GM23338 (cell line): Measurements from ENCODE around the gene BAIAP2. TPM values are rescaled to one million over a fixed set of nuclear protein-coding genes. Genes with fewer than 3 reads are reported as not detected.

Source experiments
- ATAC-seq: fragments of 200-7000 bp; cut with Tn5 transposase; 3 replicates; pipeline ENCODE4 v1.9.1; 2020
- DNase-seq: peaks from one replicate; pipeline ENCODE4 v3.0.0-alpha.2; 2015; ENCODE audit warnings: low spot score
- H2AFZ ChIP-seq: fragments of 200-600 bp; sonication (generic); 2 replicates; pipeline ENCODE4 v1.8.0; 2016; ENCODE audit warnings: antibody characterized with exemption, mild to moderate bottlenecking, moderate library complexity
- H3F3A ChIP-seq: fragments of 200-600 bp; sonication (generic); replicated peaks from 2 replicates; pipeline ENCODE4 v1.8.0; 2017; ENCODE audit warnings: antibody characterized with exemption, mixed run types, low read depth
- H3K27ac ChIP-seq: fragments of 200-600 bp; sonication (generic); 2 replicates; pipeline ENCODE4 v1.6.1; 2016; ENCODE audit warnings: low read depth
- H3K27me3 ChIP-seq: fragments of 200-600 bp; sonication (generic); 2 replicates; pipeline ENCODE4 v1.8.0; 2016; ENCODE audit warnings: mild to moderate bottlenecking, mixed run types, moderate library complexity; ENCODE audit not compliant: insufficient read depth
- H3K36me3 ChIP-seq: fragments of 200-600 bp; sonication (generic); 2 replicates; pipeline ENCODE4 v1.8.0; 2016; ENCODE audit warnings: mild to moderate bottlenecking; ENCODE audit not compliant: insufficient read depth
- H3K4me1 ChIP-seq: fragments of 200-600 bp; sonication (generic); 2 replicates; pipeline ENCODE4 v1.8.0; 2016; ENCODE audit warnings: mild to moderate bottlenecking, moderate library complexity; ENCODE audit not compliant: insufficient read depth
- H3K4me2 ChIP-seq: fragments of 200-600 bp; sonication (generic); 2 replicates; pipeline ENCODE4 v1.7.1; 2017; ENCODE audit warnings: mixed run types
- H3K4me3 ChIP-seq: fragments of 200-600 bp; sonication (generic); 2 replicates; pipeline ENCODE4 v1.6.1; 2016; ENCODE audit warnings: mixed run types
- H3K79me2 ChIP-seq: fragments of 200-600 bp; sonication (generic); replicated peaks from 2 replicates; pipeline ENCODE4 v1.8.0; 2017; ENCODE audit warnings: mild to moderate bottlenecking; ENCODE audit not compliant: insufficient read depth
- H3K9me2 ChIP-seq: fragments of 200-600 bp; sonication (generic); 2 replicates; pipeline ENCODE4 v1.8.0; 2017; ENCODE audit not compliant: insufficient read depth
- H4K20me1 ChIP-seq: fragments of 200-600 bp; sonication (generic); replicated peaks from 2 replicates; pipeline ENCODE4 v1.8.0; 2017; ENCODE audit warnings: mild to moderate bottlenecking; ENCODE audit not compliant: insufficient read depth
- H3K27ac Mint-ChIP-seq: 2 replicates; pipeline ENCODE4 v1.8.0; 2020; ENCODE audit warnings: inconsistent platforms, mild to moderate bottlenecking, moderate library complexity, mixed read lengths
- H3K27me3 Mint-ChIP-seq: 3 replicates; pipeline ENCODE4 v1.8.0; 2022; ENCODE audit warnings: low read depth, mild to moderate bottlenecking, moderate library complexity, mixed read lengths, inconsistent platforms; ENCODE audit not compliant: insufficient read depth, poor library complexity
- H3K36me3 Mint-ChIP-seq: 3 replicates; pipeline ENCODE4 v1.8.0; 2021; ENCODE audit warnings: low read depth, mild to moderate bottlenecking, inconsistent platforms, moderate library complexity, mixed read lengths
- H3K4me1 Mint-ChIP-seq: 3 replicates; pipeline ENCODE4 v1.8.0; 2020; ENCODE audit warnings: mild to moderate bottlenecking, inconsistent platforms, mixed read lengths
- H3K4me3 Mint-ChIP-seq: 3 replicates; pipeline ENCODE4 v1.8.0; 2021; ENCODE audit warnings: moderate library complexity, mild to moderate bottlenecking, inconsistent platforms, mixed read lengths
- H3K9me3 Mint-ChIP-seq: 3 replicates; pipeline ENCODE4 v1.8.0; 2020; ENCODE audit warnings: moderate library complexity, mild to moderate bottlenecking, inconsistent platforms, mixed read lengths
- CREB1 ChIP-seq: fragments of 250-450 bp; sonication (Bioruptor Pico); IDR thresholded peaks from 2 replicates; pipeline ENCODE4 v1.5.0; 2020; ENCODE audit warnings: low read depth, mild to moderate bottlenecking, moderate library complexity
- EZH2phosphoT487 ChIP-seq: fragments of 200-600 bp; sonication (generic); IDR thresholded peaks from one replicate; pipeline ENCODE4 v1.8.1; 2018; ENCODE audit warnings: antibody characterized with exemption; ENCODE audit not compliant: unreplicated experiment
- NANOG ChIP-seq: IDR thresholded peaks from 2 replicates; pipeline ENCODE4 v1.6.1; 2016; ENCODE audit warnings: antibody characterized with exemption, borderline replicate concordance
- POLR2AphosphoS5 ChIP-seq: IDR thresholded peaks from 2 replicates; pipeline ENCODE4 v1.6.1; 2016; ENCODE audit warnings: antibody characterized with exemption, low read depth
- STAT1 ChIP-seq: IDR thresholded peaks from one replicate; pipeline ENCODE4 v1.6.1; 2016; ENCODE audit warnings: antibody characterized with exemption; ENCODE audit not compliant: unreplicated experiment
- ZNF114 ChIP-seq: fragments of 250-450 bp; sonication (Bioruptor Pico); IDR thresholded peaks from 2 replicates; pipeline ENCODE4 v1.5.0; 2020; ENCODE audit warnings: mild to moderate bottlenecking, moderate library complexity
- ZNF331 ChIP-seq: fragments of 250-450 bp; sonication (Bioruptor Pico); IDR thresholded peaks from 2 replicates; pipeline ENCODE4 v1.5.0; 2020; ENCODE audit warnings: low read depth, mild to moderate bottlenecking, moderate library complexity
- ZNF462 ChIP-seq: fragments of 250-450 bp; sonication (Bioruptor Pico); IDR thresholded peaks from 2 replicates; pipeline ENCODE4 v1.5.0; 2020; ENCODE audit warnings: mild to moderate bottlenecking, moderate library complexity
- polyA plus RNA-seq: library from polyadenylated mRNA; unstranded; fragments of >200 nt; fragmentation: Nextera tagmentation; extraction: Ambion mirVana; gene quantifications from 2 replicates; pipeline ENCODE4 v1.2.1, GENCODE V29; 2016
- total RNA-seq: library from RNA; depleted of rRNA; stranded (reverse); fragments of >200 nt; shearing (Covaris generic); gene quantifications from 2 replicates; pipeline ENCODE4 v1.2.3, GENCODE V29; 2014
- TF ChIP-seq, protein P1 (sequence below), 2 experiments: fragments of 200-600 bp in 1 of 2; sonication (generic) in 1 of 2; conservative IDR thresholded peaks; 2 replicates each; pipeline versions ENCODE4 v1.5.1 to v1.6.1; 2016 to 2017; ENCODE audit warnings: antibody characterized with exemption in 2 of 2, low read depth in 2 of 2, mild to moderate bottlenecking in 2 of 2, moderate library complexity in 1 of 2

Gene BAIAP2
- total and polyA plus RNA-seq, 2 experiments from 2014 or later = 21.7 to 22.7 TPM

- Mint-ChIP-seq H3K4me3 (no peak overlapping the region), H3K4me1 (no peaks in the 10 kb centered on the region), H3K27me3 (peaks cover 17% of the 10 kb centered on the region), H3K36me3 (no peaks in the 10 kb centered on the region; the same call in 2 of the 3 replicates), H3K27ac (no peak overlapping the region), H3K9me3 (peaks cover 18% of the 10 kb centered on the region)
- Histone ChIP-seq H3K4me3 (no peak overlapping the region), H3F3A (peaks cover 16% of the 10 kb centered on the region), H4K20me1 (no peaks in the 10 kb centered on the region), H3K79me2 (no peaks in the 10 kb centered on the region), H3K36me3 (no peaks in the 10 kb centered on the region), H3K4me2 (no peak overlapping the region), H3K9me2 (no peaks in the 10 kb centered on the region), H3K27me3 (no peaks in the 10 kb centered on the region), H3K27ac (no peak overlapping the region), H3K4me1 (no peaks in the 10 kb centered on the region), H2AFZ (no peak overlapping the region)
- TF ChIP-seq POLR2AphosphoS5 (no peak), EZH2phosphoT487 (no peak), ZNF331 (CRISPR knock-in tag) (no peak), ZNF114 (CRISPR knock-in tag) (no peak), STAT1 (no peak), ZNF462 (CRISPR knock-in tag) (no peak), CREB1 (CRISPR knock-in tag) (no peak), NANOG (no peak)
- TF ChIP-seq, protein P1, sequence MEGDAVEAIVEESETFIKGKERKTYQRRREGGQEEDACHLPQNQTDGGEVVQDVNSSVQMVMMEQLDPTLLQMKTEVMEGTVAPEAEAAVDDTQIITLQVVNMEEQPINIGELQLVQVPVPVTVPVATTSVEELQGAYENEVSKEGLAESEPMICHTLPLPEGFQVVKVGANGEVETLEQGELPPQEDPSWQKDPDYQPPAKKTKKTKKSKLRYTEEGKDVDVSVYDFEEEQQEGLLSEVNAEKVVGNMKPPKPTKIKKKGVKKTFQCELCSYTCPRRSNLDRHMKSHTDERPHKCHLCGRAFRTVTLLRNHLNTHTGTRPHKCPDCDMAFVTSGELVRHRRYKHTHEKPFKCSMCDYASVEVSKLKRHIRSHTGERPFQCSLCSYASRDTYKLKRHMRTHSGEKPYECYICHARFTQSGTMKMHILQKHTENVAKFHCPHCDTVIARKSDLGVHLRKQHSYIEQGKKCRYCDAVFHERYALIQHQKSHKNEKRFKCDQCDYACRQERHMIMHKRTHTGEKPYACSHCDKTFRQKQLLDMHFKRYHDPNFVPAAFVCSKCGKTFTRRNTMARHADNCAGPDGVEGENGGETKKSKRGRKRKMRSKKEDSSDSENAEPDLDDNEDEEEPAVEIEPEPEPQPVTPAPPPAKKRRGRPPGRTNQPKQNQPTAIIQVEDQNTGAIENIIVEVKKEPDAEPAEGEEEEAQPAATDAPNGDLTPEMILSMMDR (conservative IDR thresholded peaks at IDR 0.05; ENCODE audit: low read depth in 2 of 2) = no peak
- DNase-seq = no peak
- ATAC-seq = no peak
Measured at GRCh38 chr17:81136366-81136765, 101.4 kb downstream of the BAIAP2 start.
